ENCODE results near the gene TRIP13.

GRCh38 chr5:872301-872700 lies 20.4 kb upstream of the TRIP13 start:
- TF ChIP-seq CTCF (IDR thresholded peaks at IDR 0.05) (no peak), POLR2A (IDR thresholded peaks at IDR 0.05) (no peak), POLR2AphosphoS5 (IDR thresholded peaks at IDR 0.05) (no peak)
